Head of caudate nucleus (tissue), 42 donors: ENCODE data around the gene TSPY9.
A peak's percentile ranks its signal among the peaks of the same experiment; 100 is the strongest.
"Not testable (repeated sequence)": the region's sequence is repeated elsewhere in the genome, so short reads cannot be mapped to it uniquely, and the experiment has no call there.

ENCODE experiments used
- DNase-seq, 42 donors: peaks; one replicate each; pipeline versions ENCODE4 v3.0.0 to v3.0.0-alpha.2; 2020 to 2021; ENCODE audit warnings: mixed read lengths in 7 of 42
- intact Hi-C: fragments of 100-400 bp; cut with DNase I; formaldehyde crosslinking; loops from one replicate; pipeline ENCODE4 v1.15.0; 2022

The TSPY9 gene, protein sequence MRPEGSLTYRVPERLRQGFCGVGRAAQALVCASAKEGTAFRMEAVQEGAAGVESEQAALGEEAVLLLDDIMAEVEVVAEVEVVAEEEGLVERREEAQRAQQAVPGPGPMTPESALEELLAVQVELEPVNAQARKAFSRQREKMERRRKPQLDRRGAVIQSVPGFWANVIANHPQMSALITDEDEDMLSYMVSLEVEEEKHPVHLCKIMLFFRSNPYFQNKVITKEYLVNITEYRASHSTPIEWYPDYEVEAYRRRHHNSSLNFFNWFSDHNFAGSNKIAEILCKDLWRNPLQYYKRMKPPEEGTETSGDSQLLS

GRCh38 chrY:9486967-9487366 lies at the start of gene TSPY9:
TSS of gene TSPY9 (plus strand) at chrY:9487267. CDS start at chrY:9487313, 46 bp downstream.
- intact Hi-C loops, DNase-seq: not testable (repeated sequence)

- DNase-seq, intact Hi-C loops: not testable (repeated sequence)
These were observed 20.4 kb upstream of the TSPY9 start, which contains the start of gene TSPY1 for GRCh38 chrY:9466655-9467054. TSS of gene TSPY1 (plus strand) at chrY:9466955. CDS start at chrY:9467001, 46 bp downstream.

DNA sequence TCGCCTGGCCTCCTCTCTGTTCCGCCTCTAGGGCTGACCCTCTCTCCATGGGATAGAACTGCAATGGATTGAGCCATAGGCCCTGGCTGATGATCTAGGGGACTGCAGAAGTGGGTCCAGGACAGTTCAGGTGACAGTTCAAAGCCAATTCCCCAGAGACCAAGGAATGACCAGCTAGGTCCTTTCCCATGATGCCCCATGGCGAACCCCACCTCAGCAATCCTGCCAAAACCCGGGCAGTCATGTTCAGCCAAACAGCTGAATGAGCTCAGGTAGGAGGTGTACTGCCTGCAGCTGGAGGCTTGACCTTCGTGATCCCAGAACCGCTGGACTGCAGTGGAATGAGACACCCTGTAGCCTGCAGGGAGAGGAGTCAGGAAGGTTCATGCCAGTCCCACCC lies 17.3 kb downstream of the TSPY9 start:
- peak in 4 of 42 donors; percentile 6 to 41 (median 24) for DNase-seq
- intact Hi-C loops, result not testable (repeated sequence)

GRCh38 chrY:9516287-9516686 lies 29.2 kb downstream of the TSPY9 start:
- intact Hi-C loops, result not testable (repeated sequence)
- peak in 1 of 42 donors; percentile 0 for DNase-seq

DNA sequence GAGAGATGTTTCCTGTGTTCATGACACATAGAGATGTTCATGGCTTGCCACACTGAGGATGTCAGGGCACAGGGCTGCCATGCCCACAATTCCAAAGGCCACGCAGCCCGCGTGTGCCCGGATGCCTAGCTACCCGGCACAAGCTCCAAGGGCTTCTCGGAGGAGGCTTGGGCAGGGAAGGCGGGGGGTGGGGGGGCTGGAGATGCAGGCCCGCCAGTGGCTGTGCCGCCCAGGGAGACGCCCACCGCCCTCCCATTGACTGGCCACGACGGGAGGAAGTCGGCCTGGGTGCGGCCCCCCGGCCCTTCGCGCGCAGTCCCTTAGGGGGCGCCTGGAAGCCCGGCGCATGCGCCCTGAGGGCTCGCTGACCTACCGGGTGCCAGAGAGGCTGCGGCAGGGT lies 40.5 kb downstream of the TSPY9 start, which contains the start of gene TSPY10:
TSS of gene TSPY10 (plus strand) at position 301 of the 400 bp plus-strand sequence. CDS start at position 347, 46 bp downstream.
- DNase-seq, intact Hi-C loops: not testable (repeated sequence)
